Caco-2 (cell line): Measurements from ENCODE around the gene PRR16. TPM values are rescaled to one million over a fixed set of nuclear protein-coding genes. Genes with fewer than 3 reads are reported as not detected.

Experiments
- BruUV-seq: library from RNA; stranded (reverse); fragments of 400-500 nt; replicated peaks from 2 replicates; lab custom pipeline; 2021; lab: Mats Ljungman, UMichigan
- CTCF ChIA-PET: fragments of 300-600 bp; sonication (Branson Sonifier 250); formaldehyde crosslinking; loops from one replicate; lab custom pipeline; 2022; ENCODE audit warnings: antibody characterized with exemption; lab: Charles Lee
- POLR2A ChIA-PET: fragments of 300-600 bp; sonication (Branson Sonifier 250); formaldehyde crosslinking; loops from one replicate; lab custom pipeline; 2022; ENCODE audit warnings: antibody characterized with exemption; lab: Charles Lee
- DNase-seq, 2 experiments: peaks; one replicate each; pipeline versions ENCODE4 v3.0.0 to v3.0.0-alpha.2; 2020 to 2022
- H3K27me3 ChIP-seq: replicated peaks from 2 replicates; pipeline ENCODE4 v1.6.0; 2011; ENCODE audit warnings: low read length; ENCODE audit not compliant: control insufficient read depth, insufficient read depth
- H3K36me3 ChIP-seq: 2 replicates; pipeline ENCODE4 v1.5.1; 2011; ENCODE audit warnings: low read length; ENCODE audit not compliant: control insufficient read depth, insufficient read depth
- H3K4me1 ChIP-seq: fragments of 250-450 bp; sonication (Bioruptor Pico); 2 replicates; pipeline ENCODE4 v1.5.1; 2020; ENCODE audit warnings: mild to moderate bottlenecking
- H3K4me3 ChIP-seq: 2 replicates; pipeline ENCODE4 v1.5.1; 2011; ENCODE audit warnings: low read depth, mild to moderate bottlenecking, control low read depth, low read length
- H3K9me3 ChIP-seq: fragments of 250-450 bp; sonication (Bioruptor Pico); 2 replicates; pipeline ENCODE4 v1.5.1; 2020; ENCODE audit warnings: mild to moderate bottlenecking, moderate library complexity
- H3K27ac Mint-ChIP-seq: one replicate; pipeline ENCODE4 v1.8.0; 2022; ENCODE audit warnings: mixed read lengths; ENCODE audit not compliant: unreplicated experiment
- H3K27me3 Mint-ChIP-seq: one replicate; pipeline ENCODE4 v1.8.0; 2022; ENCODE audit warnings: mixed read lengths; ENCODE audit not compliant: insufficient read depth, unreplicated experiment
- H3K36me3 Mint-ChIP-seq: one replicate; pipeline ENCODE4 v1.8.0; 2022; ENCODE audit warnings: mild to moderate bottlenecking, mixed read lengths; ENCODE audit not compliant: insufficient read depth, unreplicated experiment
- H3K4me1 Mint-ChIP-seq: one replicate; pipeline ENCODE4 v1.8.0; 2022; ENCODE audit warnings: low read depth, mixed read lengths; ENCODE audit not compliant: unreplicated experiment
- H3K4me3 Mint-ChIP-seq: one replicate; pipeline ENCODE4 v1.8.0; 2022; ENCODE audit warnings: mild to moderate bottlenecking, moderate library complexity, mixed read lengths; ENCODE audit not compliant: unreplicated experiment
- H3K9me3 Mint-ChIP-seq: one replicate; pipeline ENCODE4 v1.8.0; 2022; ENCODE audit warnings: mixed read lengths; ENCODE audit not compliant: unreplicated experiment
- CTCF ChIP-seq, 2 experiments: fragments of 200-600 bp in 1 of 2; IDR thresholded peaks; 1 replicate in 1 of 2; 2 replicates in 1 of 2; pipeline versions ENCODE4 v1.5.1 to v1.8.0; 2011 to 2022; ENCODE audit warnings: antibody characterized with exemption in 1 of 2, control low read depth in 1 of 2, inconsistent platforms in 1 of 2, low read depth in 1 of 2, low read length in 1 of 2, mild to moderate bottlenecking in 1 of 2, moderate library complexity in 1 of 2; ENCODE audit not compliant: insufficient read depth in 1 of 2, severe bottlenecking in 1 of 2, unreplicated experiment in 1 of 2
- intact Hi-C: fragments of 100-400 bp; cut with micrococcal nuclease; formaldehyde crosslinking; loops from one replicate; pipeline ENCODE4 v1.10.0; 2022; ENCODE audit not compliant: unreplicated experiment
- total RNA-seq: library from RNA; stranded (reverse); gene quantifications from 2 replicates; pipeline ENCODE4 v1.2.3, GENCODE V29; 2022

PRR16 gene
- total RNA-seq, 1 experiment from 2014 or later, result not detected

GRCh38 chr5:120499876-120500563 lies 35.9 kb downstream of the PRR16 start:
- Histone ChIP-seq H3K4me3 (no peak overlapping the region), H3K9me3 (no peaks in the 10 kb centered on the region), H3K4me1 (no peaks in the 10 kb centered on the region), H3K27me3 (no peaks in the 10 kb centered on the region), H3K36me3 (no peaks in the 10 kb centered on the region)
- ChIA-PET CTCF (no interaction called here), POLR2A (no interaction called here)
- H3K9me3 Mint-ChIP-seq, result no peaks in the 10 kb centered on the region
- H3K4me3 Mint-ChIP-seq, result no peak overlapping the region
- no peak for DNase-seq
- BruUV-seq, result no TSS peak
- intact Hi-C loops, result no loop called here
- H3K27me3 Mint-ChIP-seq, result peaks cover 12% of the 10 kb centered on the region
- H3K27ac Mint-ChIP-seq, result no peak overlapping the region
- no peaks in the 10 kb centered on the region for H3K4me1 Mint-ChIP-seq
- H3K36me3 Mint-ChIP-seq, result no peaks in the 10 kb centered on the region
- no peak for TF ChIP-seq CTCF (IDR thresholded peaks at IDR 0.05; ENCODE audit: insufficient read depth in 1 of 2, low read depth in 1 of 2, low read length in 1 of 2, severe bottlenecking in 1 of 2, unreplicated experiment in 1 of 2)

GRCh38 chr5:120502531-120502930 lies 38.4 kb downstream of the PRR16 start:
- no peaks in the 10 kb centered on the region for H3K9me3 ChIP-seq
- Mint-ChIP-seq H3K27ac (no peak overlapping the region), H3K9me3 (no peaks in the 10 kb centered on the region), H3K27me3 (peaks cover 12% of the 10 kb centered on the region), H3K4me1 (no peaks in the 10 kb centered on the region), H3K36me3 (no peaks in the 10 kb centered on the region), H3K4me3 (no peak overlapping the region)
- no peaks in the 10 kb centered on the region for H3K27me3 ChIP-seq
- intact Hi-C loops, result no loop called here
- no peak for DNase-seq
- no TSS peak for BruUV-seq
- no peaks in the 10 kb centered on the region for H3K36me3 ChIP-seq
- H3K4me3 ChIP-seq, result no peak overlapping the region
- ChIA-PET CTCF (no interaction called here), POLR2A (no interaction called here)
- H3K4me1 ChIP-seq, result no peaks in the 10 kb centered on the region
- TF ChIP-seq CTCF (IDR thresholded peaks at IDR 0.05; ENCODE audit: insufficient read depth in 1 of 2, low read depth in 1 of 2, low read length in 1 of 2, severe bottlenecking in 1 of 2, unreplicated experiment in 1 of 2), result no peak

- intact Hi-C loops, result no loop called here
- Mint-ChIP-seq H3K4me1 (no peaks in the 10 kb centered on the region), H3K4me3 (no peak overlapping the region), H3K27me3 (peaks cover 11% of the 10 kb centered on the region), H3K36me3 (no peaks in the 10 kb centered on the region), H3K9me3 (no peaks in the 10 kb centered on the region), H3K27ac (no peak overlapping the region)
- POLR2A ChIA-PET, result no interaction called here
- no peaks in the 10 kb centered on the region for H3K4me1 ChIP-seq
- CTCF ChIA-PET, result no interaction called here
- no peak for DNase-seq
- no peaks in the 10 kb centered on the region for H3K36me3 ChIP-seq
- H3K27me3 ChIP-seq, result no peaks in the 10 kb centered on the region
- TF ChIP-seq CTCF (IDR thresholded peaks at IDR 0.05; ENCODE audit: insufficient read depth in 1 of 2, low read depth in 1 of 2, low read length in 1 of 2, severe bottlenecking in 1 of 2, unreplicated experiment in 1 of 2), result no peak
- H3K4me3 ChIP-seq, result no peak overlapping the region
- no peaks in the 10 kb centered on the region for H3K9me3 ChIP-seq
- BruUV-seq, result no TSS peak
Observed at GRCh38 chr5:120503341-120503740, 39.2 kb downstream of the PRR16 start.
